ENCODE data around the gene MEF2A.

The MEF2A gene

DNA sequence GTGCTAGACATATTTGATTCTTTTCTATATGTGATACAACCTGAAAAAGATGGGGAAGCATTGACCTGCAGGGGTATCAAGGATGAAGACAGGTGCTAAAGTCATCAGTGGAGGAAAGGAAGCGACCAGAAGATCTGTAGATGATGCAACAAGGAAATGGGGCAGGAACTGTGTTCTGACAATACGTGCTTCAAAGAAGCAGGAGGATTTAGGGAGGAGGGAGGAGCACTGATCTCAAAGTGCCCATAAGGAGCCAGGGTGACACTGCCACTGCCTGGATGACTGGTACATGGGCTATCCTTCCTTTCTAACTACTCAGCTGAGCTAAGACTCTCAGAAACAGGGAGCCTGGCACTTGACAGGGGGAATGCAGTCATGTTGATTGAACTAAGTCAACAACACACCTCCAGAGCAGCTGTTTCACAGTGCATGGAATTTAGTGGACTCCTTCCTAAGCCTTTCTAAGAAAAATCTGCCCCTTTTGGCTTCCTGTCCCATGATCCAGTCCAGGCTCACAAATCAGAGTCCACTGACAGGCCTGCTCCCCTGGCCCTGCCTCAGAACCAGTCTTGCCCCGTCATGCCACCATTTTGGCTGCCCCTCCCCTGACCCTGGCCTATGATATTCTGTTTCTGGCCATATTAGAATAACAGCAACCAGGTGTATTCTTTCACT, 155.5 kb downstream of the MEF2A start:
- TF ChIP-seq, protein P1, sequence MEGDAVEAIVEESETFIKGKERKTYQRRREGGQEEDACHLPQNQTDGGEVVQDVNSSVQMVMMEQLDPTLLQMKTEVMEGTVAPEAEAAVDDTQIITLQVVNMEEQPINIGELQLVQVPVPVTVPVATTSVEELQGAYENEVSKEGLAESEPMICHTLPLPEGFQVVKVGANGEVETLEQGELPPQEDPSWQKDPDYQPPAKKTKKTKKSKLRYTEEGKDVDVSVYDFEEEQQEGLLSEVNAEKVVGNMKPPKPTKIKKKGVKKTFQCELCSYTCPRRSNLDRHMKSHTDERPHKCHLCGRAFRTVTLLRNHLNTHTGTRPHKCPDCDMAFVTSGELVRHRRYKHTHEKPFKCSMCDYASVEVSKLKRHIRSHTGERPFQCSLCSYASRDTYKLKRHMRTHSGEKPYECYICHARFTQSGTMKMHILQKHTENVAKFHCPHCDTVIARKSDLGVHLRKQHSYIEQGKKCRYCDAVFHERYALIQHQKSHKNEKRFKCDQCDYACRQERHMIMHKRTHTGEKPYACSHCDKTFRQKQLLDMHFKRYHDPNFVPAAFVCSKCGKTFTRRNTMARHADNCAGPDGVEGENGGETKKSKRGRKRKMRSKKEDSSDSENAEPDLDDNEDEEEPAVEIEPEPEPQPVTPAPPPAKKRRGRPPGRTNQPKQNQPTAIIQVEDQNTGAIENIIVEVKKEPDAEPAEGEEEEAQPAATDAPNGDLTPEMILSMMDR (IDR thresholded peaks at IDR 0.05; ENCODE audit: control insufficient read depth, extremely low read depth, insufficient read depth): no peak
- no peak overlapping the region for H3K4me3 ChIP-seq (ENCODE audit: low read depth, low read length)
- DNase-seq (ENCODE audit: low read depth): no peak

DNA sequence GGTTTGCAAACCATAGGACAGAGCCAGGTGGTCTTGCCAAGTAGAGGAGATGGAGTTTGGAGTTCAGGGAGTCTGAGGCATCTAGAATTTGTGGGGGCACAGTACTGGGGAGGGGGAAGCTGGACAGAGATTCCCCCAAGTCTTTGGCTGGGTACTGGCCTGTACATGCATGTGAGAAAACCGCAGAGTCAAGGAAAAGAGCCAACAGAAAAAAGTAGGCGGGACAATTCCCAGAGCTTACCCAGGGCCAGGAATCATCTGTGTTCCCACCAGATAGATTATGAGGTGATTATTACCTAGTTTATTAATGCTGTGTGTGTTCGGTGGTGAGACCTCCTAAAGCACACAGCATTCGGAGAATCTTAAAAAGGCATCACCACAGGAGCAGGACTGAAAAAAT, 156.1 kb downstream of the MEF2A start:
- no peak for DNase-seq (ENCODE audit: low read depth)
- no peak overlapping the region for H3K4me3 ChIP-seq (ENCODE audit: low read depth, low read length)
- TF ChIP-seq, protein P1 (IDR thresholded peaks at IDR 0.05; ENCODE audit: control insufficient read depth, extremely low read depth, insufficient read depth): no peak

DNA sequence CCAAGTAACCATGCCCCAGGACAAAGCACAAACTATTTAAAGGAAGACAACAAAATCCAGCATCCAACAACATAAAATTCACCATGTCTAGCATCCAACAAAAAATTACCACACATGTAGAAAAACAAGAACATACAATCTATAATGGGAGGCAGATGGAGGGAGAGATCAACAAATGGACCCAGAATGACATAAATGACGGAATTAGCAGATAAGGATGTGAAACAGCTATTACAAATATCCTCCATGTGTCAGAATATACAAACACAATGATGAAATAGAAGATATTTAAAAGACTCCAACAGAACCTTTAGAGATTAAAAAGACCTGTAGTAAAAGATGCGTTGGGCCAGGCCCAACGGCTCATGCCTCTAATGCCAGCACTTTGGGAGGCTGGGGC, 156.6 kb downstream of the MEF2A start:
- TF ChIP-seq, protein P1 (IDR thresholded peaks at IDR 0.05; ENCODE audit: control insufficient read depth, extremely low read depth, insufficient read depth): no peak
- no peak for DNase-seq (ENCODE audit: low read depth)
- H3K4me3 ChIP-seq (ENCODE audit: low read depth, low read length): no peak overlapping the region

DNA sequence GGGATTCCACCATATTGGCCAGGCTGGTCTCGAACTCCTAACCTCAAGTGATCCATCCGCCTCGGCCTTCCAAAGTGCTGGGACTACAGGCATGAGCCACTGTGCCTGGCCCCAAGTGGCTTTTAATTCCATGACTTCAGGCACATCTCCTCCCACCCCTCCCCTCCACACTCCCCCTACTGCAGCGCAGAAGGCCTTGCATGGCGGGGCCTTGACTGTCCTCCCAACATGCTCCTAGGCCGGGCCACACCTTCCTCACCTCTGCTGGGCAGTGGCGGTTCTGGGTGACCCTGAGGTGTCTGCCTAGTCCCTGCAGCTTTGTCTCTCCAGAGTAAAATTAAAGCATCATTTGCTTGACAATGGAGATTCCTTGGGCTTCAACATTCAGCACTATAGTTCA, 160.5 kb downstream of the MEF2A start:
- no peak for DNase-seq (ENCODE audit: low read depth)
- H3K4me3 ChIP-seq (ENCODE audit: low read depth, low read length): no peak overlapping the region
- TF ChIP-seq, protein P1 (IDR thresholded peaks at IDR 0.05; ENCODE audit: control insufficient read depth, extremely low read depth, insufficient read depth): no peak

DNA sequence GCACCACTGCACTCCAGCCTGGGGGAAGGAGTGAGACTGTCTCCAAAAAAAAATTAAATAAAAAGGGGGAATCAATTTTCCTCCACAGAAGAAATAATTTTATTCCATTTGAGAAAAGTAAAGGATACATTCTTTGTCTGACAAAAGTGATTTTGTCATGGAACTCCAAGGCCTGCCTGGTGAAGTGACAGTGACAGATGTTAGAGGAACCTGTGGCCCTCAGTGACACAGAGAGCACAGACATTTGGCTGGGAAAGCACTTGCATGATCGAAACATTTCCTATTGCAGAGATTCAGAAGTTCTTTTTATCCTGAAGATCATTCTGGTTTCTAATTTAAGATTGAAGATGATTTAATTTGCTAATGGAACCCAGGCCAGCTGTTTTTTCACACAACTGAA, 161.5 kb downstream of the MEF2A start:
- TF ChIP-seq, protein P1 (IDR thresholded peaks at IDR 0.05; ENCODE audit: control insufficient read depth, extremely low read depth, insufficient read depth): no peak
- H3K4me3 ChIP-seq (ENCODE audit: low read depth, low read length): no peak overlapping the region
- no peak for DNase-seq (ENCODE audit: low read depth)

DNA sequence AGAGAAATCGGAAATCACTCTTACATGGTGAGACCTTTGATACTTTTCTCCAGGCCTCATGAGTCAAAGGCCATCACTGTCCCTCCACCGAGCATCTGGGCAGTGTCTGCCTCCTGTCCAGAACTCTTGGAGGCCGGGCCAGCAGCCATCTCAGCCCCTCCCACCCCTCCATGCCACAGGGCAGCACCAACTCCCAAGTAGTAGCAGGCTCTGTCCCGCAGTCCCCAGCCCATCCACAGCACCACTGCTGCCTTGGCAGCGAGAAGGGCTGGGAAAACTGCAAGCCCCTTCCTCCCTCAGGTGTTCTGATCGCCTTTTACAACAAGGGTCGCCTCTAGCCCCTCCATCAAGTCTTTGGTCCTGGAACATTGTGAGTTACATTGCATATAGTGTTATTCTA, 161.9 kb downstream of the MEF2A start:
- TF ChIP-seq, protein P1 (IDR thresholded peaks at IDR 0.05; ENCODE audit: control insufficient read depth, extremely low read depth, insufficient read depth): no peak
- H3K4me3 ChIP-seq (ENCODE audit: low read depth, low read length): no peak overlapping the region
- no peak for DNase-seq (ENCODE audit: low read depth)

DNA sequence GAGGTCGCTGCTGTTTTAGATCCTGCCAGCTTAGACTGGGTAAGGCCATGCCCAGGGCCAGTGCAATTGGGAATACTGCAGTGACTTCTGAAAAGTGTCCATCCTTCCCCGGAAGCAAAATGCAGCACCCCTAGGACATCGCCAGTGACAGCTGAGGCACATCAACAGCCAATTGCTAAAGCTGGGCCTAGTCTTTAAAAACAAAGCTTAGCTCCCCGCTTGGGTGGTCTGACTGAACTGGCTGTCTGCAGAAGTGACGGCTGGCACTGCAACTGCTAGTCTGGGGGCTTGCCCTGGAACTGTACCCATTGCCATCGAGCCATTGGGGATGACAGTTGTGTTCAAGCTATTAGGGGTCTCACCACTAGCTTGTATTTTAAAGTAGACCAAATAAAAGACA, 163.1 kb downstream of the MEF2A start:
- H3K4me3 ChIP-seq (ENCODE audit: low read depth, low read length): no peak overlapping the region
- DNase-seq (ENCODE audit: low read depth): no peak
- TF ChIP-seq, protein P1 (IDR thresholded peaks at IDR 0.05; ENCODE audit: control insufficient read depth, extremely low read depth, insufficient read depth): no peak

Data from LNCaP clone FGC (cell line).